ENCODE data around the gene KDM3B. TPM values are rescaled to one million over a fixed set of nuclear protein-coding genes. Genes with fewer than 3 reads are reported as not detected.

The KDM3B gene
- polyA plus RNA-seq, 2 of the 4 experiments (the other 2 are of a cell fraction) = 38.1 to 52.5 TPM

DNA sequence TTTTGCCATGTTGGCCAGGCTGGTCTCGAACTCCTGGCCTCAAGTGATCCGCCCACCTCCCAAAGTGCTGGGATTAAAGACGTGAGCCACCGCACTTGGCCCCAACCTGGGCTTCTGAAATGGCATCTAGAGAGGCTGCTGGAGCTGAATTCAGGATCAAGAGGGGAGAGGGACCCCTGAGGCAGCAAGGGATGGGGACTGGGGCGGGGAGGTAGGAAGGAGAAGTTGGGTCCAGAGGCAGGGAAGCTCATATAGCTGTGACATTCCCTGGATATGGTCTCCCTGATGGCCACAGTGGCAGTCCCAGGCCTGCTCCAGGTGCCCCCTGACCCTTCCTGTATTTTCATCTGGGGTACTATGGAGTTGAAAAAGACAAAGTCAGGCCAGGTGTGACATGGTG lies 98.5 kb downstream of the KDM3B start:
- H3K27ac ChIP-seq = no peak overlapping the region
- H3K4me3 ChIP-seq = no peak overlapping the region
- ChIA-PET CTCF (interaction anchor here (0.7 to 10.5 kb wide), 13 partner anchors 11 to 820 kb away, joined by 3 to 203 read pairs (median 9); partner anchors contain the start of genes EGR1 and REEP2), POLR2A (interaction anchor here (1.2 to 1.5 kb wide), 2 partner anchors 10 to 14 kb away, joined by 5 read pairs; partner anchors contain the start of gene EGR1)
- WGBS (ENCODE audit: missing lambda C conversion rate) = 80% methylated on average over 5 of the region's 5 CpGs
- ATAC-seq (no peak), DNase-seq (ENCODE audit: low read depth in 1 of 2, low spot score in 1 of 2) (no peak), FAIRE-seq (no peak)
- H3K4me1 ChIP-seq = peaks cover 9% of the 10 kb centered on the region; the same call in 1 of the 3 replicates
- no peak for TF ChIP-seq SMC3 (IDR thresholded peaks at IDR 0.05)
- no peak for TF ChIP-seq ZFP36 (IDR thresholded peaks at IDR 0.05; ENCODE audit: borderline replicate concordance, partially characterized antibody)
- no peak for TF ChIP-seq FOSB (CRISPR knock-in tag; IDR thresholded peaks at IDR 0.05)
- no peak for TF ChIP-seq PHF8 (IDR thresholded peaks at IDR 0.05; ENCODE audit: borderline replicate concordance, low read depth)
- no peak for TF ChIP-seq POLR2AphosphoS2 (conservative IDR thresholded peaks at IDR 0.05; ENCODE audit: low read length)
- TF ChIP-seq RCOR1 (IDR thresholded peaks at IDR 0.05; ENCODE audit: low read depth, low read length) = no peak
- no peak for TF ChIP-seq HMGXB4 (CRISPR knock-in tag; IDR thresholded peaks at IDR 0.05; ENCODE audit: borderline replicate concordance)
- no peak for TF ChIP-seq BHLHE40 (IDR thresholded peaks at IDR 0.05; ENCODE audit: low read depth, low read length)
- no peak for TF ChIP-seq HOXB13 (CRISPR knock-in tag; IDR thresholded peaks at IDR 0.05; ENCODE audit: low read depth)
- TF ChIP-seq CEBPB (IDR thresholded peaks at IDR 0.05) = no peak
- no peak for TF ChIP-seq CBX8 (IDR thresholded peaks at IDR 0.05)
- TF ChIP-seq NPAS2 (CRISPR knock-in tag; IDR thresholded peaks at IDR 0.05; ENCODE audit: borderline replicate concordance) = no peak
- no peak for TF ChIP-seq HES2 (IDR thresholded peaks at IDR 0.05)
- TF ChIP-seq, protein P1, sequence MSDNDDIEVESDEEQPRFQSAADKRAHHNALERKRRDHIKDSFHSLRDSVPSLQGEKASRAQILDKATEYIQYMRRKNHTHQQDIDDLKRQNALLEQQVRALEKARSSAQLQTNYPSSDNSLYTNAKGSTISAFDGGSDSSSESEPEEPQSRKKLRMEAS (IDR thresholded peaks at IDR 0.05) = no peak
- no peak for TF ChIP-seq NR3C1 (IDR thresholded peaks at IDR 0.05)
- no peak for TF ChIP-seq RARB (CRISPR knock-in tag; IDR thresholded peaks at IDR 0.05)
- TF ChIP-seq JUNB (IDR thresholded peaks at IDR 0.05) = no peak
- no peak for TF ChIP-seq TFCP2L1 (CRISPR knock-in tag; IDR thresholded peaks at IDR 0.05)
- TF ChIP-seq ATOH8 (CRISPR knock-in tag; IDR thresholded peaks at IDR 0.05; ENCODE audit: low read depth) = no peak
- TF ChIP-seq KDM1A (IDR thresholded peaks at IDR 0.05; ENCODE audit: low read depth) = no peak
- no peaks in the 10 kb centered on the region for H3K9me3 ChIP-seq
- H3K4me2 ChIP-seq = no peak overlapping the region

- WGBS (ENCODE audit: missing lambda C conversion rate) = 94% methylated on average over 4 of the region's 6 CpGs
- H3K4me2 ChIP-seq = no peak overlapping the region
- H3K27ac ChIP-seq = no peak overlapping the region
- peaks cover 9% of the 10 kb centered on the region; the same call in 1 of the 3 replicates for H3K4me1 ChIP-seq
- CTCF ChIA-PET = interaction anchor here (0.7 to 10.5 kb wide), 4 partner anchors 8 to 48 kb away, joined by 3 to 203 read pairs (median 64); partner anchors contain the start of gene EGR1
- no peak for FAIRE-seq
- H3K4me3 ChIP-seq = no peak overlapping the region
- ATAC-seq = no peak
- DNase-seq (ENCODE audit: low read depth in 1 of 2, low spot score in 1 of 2) = no peak
- TF ChIP-seq, protein P2, sequence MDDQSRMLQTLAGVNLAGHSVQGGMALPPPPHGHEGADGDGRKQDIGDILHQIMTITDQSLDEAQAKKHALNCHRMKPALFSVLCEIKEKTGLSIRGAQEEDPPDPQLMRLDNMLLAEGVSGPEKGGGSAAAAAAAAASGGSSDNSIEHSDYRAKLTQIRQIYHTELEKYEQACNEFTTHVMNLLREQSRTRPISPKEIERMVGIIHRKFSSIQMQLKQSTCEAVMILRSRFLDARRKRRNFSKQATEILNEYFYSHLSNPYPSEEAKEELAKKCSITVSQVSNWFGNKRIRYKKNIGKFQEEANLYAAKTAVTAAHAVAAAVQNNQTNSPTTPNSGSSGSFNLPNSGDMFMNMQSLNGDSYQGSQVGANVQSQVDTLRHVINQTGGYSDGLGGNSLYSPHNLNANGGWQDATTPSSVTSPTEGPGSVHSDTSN (IDR thresholded peaks at IDR 0.05) = no peak
- TF ChIP-seq EHMT2 (IDR thresholded peaks at IDR 0.05; ENCODE audit: low read depth) (no peak), KDM1A (IDR thresholded peaks at IDR 0.05; ENCODE audit: low read depth) (no peak), NPAS2 (CRISPR knock-in tag; IDR thresholded peaks at IDR 0.05; ENCODE audit: borderline replicate concordance) (no peak), PHF8 (IDR thresholded peaks at IDR 0.05; ENCODE audit: borderline replicate concordance, low read depth) (no peak), RARB (CRISPR knock-in tag; IDR thresholded peaks at IDR 0.05) (no peak), TP53 (CRISPR knock-in tag; IDR thresholded peaks at IDR 0.05) (no peak), HOXA7 (CRISPR knock-in tag; IDR thresholded peaks at IDR 0.05) (no peak), CHD4 (IDR thresholded peaks at IDR 0.05; ENCODE audit: borderline replicate concordance) (no peak), RCOR1 (IDR thresholded peaks at IDR 0.05; ENCODE audit: low read depth, low read length) (no peak), ATOH8 (CRISPR knock-in tag; IDR thresholded peaks at IDR 0.05; ENCODE audit: low read depth) (no peak), ZC3H11A (IDR thresholded peaks at IDR 0.05) (no peak)
- no peaks in the 10 kb centered on the region for H3K9me3 ChIP-seq
- POLR2A ChIA-PET = no interaction called here
Measured at GRCh38 chr5:138452720-138453119, 100.2 kb downstream of the KDM3B start.
